Measurements from ENCODE around the gene TNK2. TPM values are rescaled to one million over a fixed set of nuclear protein-coding genes. Genes with fewer than 3 reads are reported as not detected.
"Not testable (repeated sequence)": the region's sequence is repeated elsewhere in the genome, so short reads cannot be mapped to it uniquely, and the experiment has no call there.

TNK2 gene
- polyA plus RNA-seq, 1 donor = 34.1 TPM

- H3K36me3 ChIP-seq (ENCODE audit: control insufficient read depth, insufficient read depth, low read length) = peaks cover 62% of the 10 kb centered on the region
- peak; percentile 62 to 71 for DNase-seq
- H3K4me3 ChIP-seq (ENCODE audit: low read length) = no peak overlapping the region
- H3K27ac ChIP-seq (ENCODE audit: low read length) = no peak overlapping the region
- peaks cover 4% of the 10 kb centered on the region for H3K9me3 ChIP-seq (ENCODE audit: control insufficient read depth, low read depth, low read length)
- no peaks in the 10 kb centered on the region for H3K27me3 ChIP-seq (ENCODE audit: control insufficient read depth, insufficient read depth, low read length)
- H3K4me1 ChIP-seq (ENCODE audit: control insufficient read depth, insufficient read depth, low read length) = peaks cover 8% of the 10 kb centered on the region
- no CpG with 5 or more reads among the region's 28 CpGs for WGBS (ENCODE audit: insufficient coverage, low lambda C conversion rate)
Observed at GRCh38 chr3:195876297-195877064, 31.9 kb downstream of the TNK2 start.

- Histone ChIP-seq H3K27ac (ENCODE audit: low read length) (no peak overlapping the region), H3K27me3 (ENCODE audit: control insufficient read depth, insufficient read depth, low read length) (no peaks in the 10 kb centered on the region), H3K36me3 (ENCODE audit: control insufficient read depth, insufficient read depth, low read length) (peaks cover 69% of the 10 kb centered on the region), H3K4me1 (ENCODE audit: control insufficient read depth, insufficient read depth, low read length) (peaks cover 8% of the 10 kb centered on the region), H3K9me3 (ENCODE audit: control insufficient read depth, low read depth, low read length) (peaks cover 4% of the 10 kb centered on the region), H3K4me3 (ENCODE audit: low read length) (no peak overlapping the region)
- WGBS (ENCODE audit: insufficient coverage, low lambda C conversion rate) = no CpG with 5 or more reads among the region's 35 CpGs
- DNase-seq = no peak
Observed at GRCh38 chr3:195875482-195876236, 32.7 kb downstream of the TNK2 start.

GRCh38 chr3:195873971-195874370, 34.4 kb downstream of the TNK2 start:
- DNase-seq = no peak
- Histone ChIP-seq H3K27ac (ENCODE audit: low read length) (no peak overlapping the region), H3K36me3 (ENCODE audit: control insufficient read depth, insufficient read depth, low read length) (peaks cover 68% of the 10 kb centered on the region), H3K9me3 (ENCODE audit: control insufficient read depth, low read depth, low read length) (peaks cover 4% of the 10 kb centered on the region), H3K4me1 (ENCODE audit: control insufficient read depth, insufficient read depth, low read length) (peaks cover 8% of the 10 kb centered on the region), H3K27me3 (ENCODE audit: control insufficient read depth, insufficient read depth, low read length) (no peaks in the 10 kb centered on the region), H3K4me3 (ENCODE audit: low read length) (no peak overlapping the region)
- WGBS (ENCODE audit: insufficient coverage, low lambda C conversion rate) = no CpG with 5 or more reads among the region's 26 CpGs

GRCh38 chr3:195873281-195873887, 35.0 kb downstream of the TNK2 start:
- Histone ChIP-seq H3K4me3 (ENCODE audit: low read length) (no peak overlapping the region), H3K9me3 (ENCODE audit: control insufficient read depth, low read depth, low read length) (peaks cover 4% of the 10 kb centered on the region), H3K27me3 (ENCODE audit: control insufficient read depth, insufficient read depth, low read length) (no peaks in the 10 kb centered on the region), H3K36me3 (ENCODE audit: control insufficient read depth, insufficient read depth, low read length) (peaks cover 62% of the 10 kb centered on the region), H3K4me1 (ENCODE audit: control insufficient read depth, insufficient read depth, low read length) (peaks cover 8% of the 10 kb centered on the region), H3K27ac (ENCODE audit: low read length) (no peak overlapping the region)
- no CpG with 5 or more reads among the region's 38 CpGs for WGBS (ENCODE audit: insufficient coverage, low lambda C conversion rate)
- DNase-seq = no peak

GRCh38 chr3:195872800-195873199, 35.6 kb downstream of the TNK2 start:
- no CpG with 5 or more reads among the region's 16 CpGs for WGBS (ENCODE audit: insufficient coverage, low lambda C conversion rate)
- Histone ChIP-seq H3K4me3 (ENCODE audit: low read length) (no peak overlapping the region), H3K36me3 (ENCODE audit: control insufficient read depth, insufficient read depth, low read length) (peaks cover 60% of the 10 kb centered on the region)

GRCh38 chr3:195872097-195872496, 36.3 kb downstream of the TNK2 start:
- Histone ChIP-seq H3K27me3 (ENCODE audit: control insufficient read depth, insufficient read depth, low read length) (no peaks in the 10 kb centered on the region), H3K4me3 (ENCODE audit: low read length) (no peak overlapping the region), H3K36me3 (ENCODE audit: control insufficient read depth, insufficient read depth, low read length) (peaks cover 57% of the 10 kb centered on the region), H3K9me3 (ENCODE audit: control insufficient read depth, low read depth, low read length) (peaks cover 4% of the 10 kb centered on the region), H3K4me1 (ENCODE audit: control insufficient read depth, insufficient read depth, low read length) (peaks cover 8% of the 10 kb centered on the region), H3K27ac (ENCODE audit: low read length) (no peak overlapping the region)
- no peak for DNase-seq
- no CpG with 5 or more reads among the region's 28 CpGs for WGBS (ENCODE audit: insufficient coverage, low lambda C conversion rate)

More at GRCh38 chr3:195872800-195873199, 35.6 kb downstream of the TNK2 start:
- Histone ChIP-seq H3K27me3 (ENCODE audit: control insufficient read depth, insufficient read depth, low read length) (no peaks in the 10 kb centered on the region), H3K4me1 (ENCODE audit: control insufficient read depth, insufficient read depth, low read length) (peaks cover 8% of the 10 kb centered on the region), H3K9me3 (ENCODE audit: control insufficient read depth, low read depth, low read length) (peaks cover 4% of the 10 kb centered on the region), H3K27ac (ENCODE audit: low read length) (no peak overlapping the region)
- DNase-seq = no peak

- H3K27me3 ChIP-seq (ENCODE audit: control insufficient read depth, insufficient read depth, low read length); H3K27ac ChIP-seq (ENCODE audit: low read length); H3K9me3 ChIP-seq (ENCODE audit: control insufficient read depth, low read depth, low read length); DNase-seq; H3K4me1 ChIP-seq (ENCODE audit: control insufficient read depth, insufficient read depth, low read length); H3K4me3 ChIP-seq (ENCODE audit: low read length): not testable (repeated sequence)
- WGBS (ENCODE audit: insufficient coverage, low lambda C conversion rate) = no CpG with 5 or more reads among the region's 3 CpGs
- peaks cover 55% of the 10 kb centered on the region for H3K36me3 ChIP-seq (ENCODE audit: control insufficient read depth, insufficient read depth, low read length)
Observed at GRCh38 chr3:195871686-195872085, 36.7 kb downstream of the TNK2 start.

- Histone ChIP-seq H3K27ac (ENCODE audit: low read length) (no peak overlapping the region), H3K9me3 (ENCODE audit: control insufficient read depth, low read depth, low read length) (no peaks in the 10 kb centered on the region), H3K27me3 (ENCODE audit: control insufficient read depth, insufficient read depth, low read length) (no peaks in the 10 kb centered on the region), H3K36me3 (ENCODE audit: control insufficient read depth, insufficient read depth, low read length) (peaks cover 53% of the 10 kb centered on the region), H3K4me3 (ENCODE audit: low read length) (no peak overlapping the region), H3K4me1 (ENCODE audit: control insufficient read depth, insufficient read depth, low read length) (no peaks in the 10 kb centered on the region)
- WGBS (ENCODE audit: insufficient coverage, low lambda C conversion rate) = no CpG with 5 or more reads among the region's 12 CpGs
- no peak for DNase-seq
Observed at GRCh38 chr3:195870937-195871336, 37.4 kb downstream of the TNK2 start.

- Histone ChIP-seq H3K4me3 (ENCODE audit: low read length) (no peak overlapping the region), H3K27ac (ENCODE audit: low read length) (no peak overlapping the region), H3K36me3 (ENCODE audit: control insufficient read depth, insufficient read depth, low read length) (peaks cover 51% of the 10 kb centered on the region), H3K27me3 (ENCODE audit: control insufficient read depth, insufficient read depth, low read length) (no peaks in the 10 kb centered on the region), H3K4me1 (ENCODE audit: control insufficient read depth, insufficient read depth, low read length) (no peaks in the 10 kb centered on the region), H3K9me3 (ENCODE audit: control insufficient read depth, low read depth, low read length) (no peaks in the 10 kb centered on the region)
- no CpG with 5 or more reads among the region's 7 CpGs for WGBS (ENCODE audit: insufficient coverage, low lambda C conversion rate)
- DNase-seq = no peak
Observed at GRCh38 chr3:195870442-195870841, 37.9 kb downstream of the TNK2 start.

- Histone ChIP-seq H3K9me3 (ENCODE audit: control insufficient read depth, low read depth, low read length) (no peaks in the 10 kb centered on the region), H3K36me3 (ENCODE audit: control insufficient read depth, insufficient read depth, low read length) (peaks cover 51% of the 10 kb centered on the region), H3K27ac (ENCODE audit: low read length) (no peak overlapping the region), H3K27me3 (ENCODE audit: control insufficient read depth, insufficient read depth, low read length) (no peaks in the 10 kb centered on the region), H3K4me1 (ENCODE audit: control insufficient read depth, insufficient read depth, low read length) (no peaks in the 10 kb centered on the region), H3K4me3 (ENCODE audit: low read length) (no peak overlapping the region)
- WGBS (ENCODE audit: insufficient coverage, low lambda C conversion rate) = 87% methylated on average over 6 of the region's 31 CpGs
- DNase-seq = no peak
Observed at GRCh38 chr3:195869413-195870001, 38.8 kb downstream of the TNK2 start.

All from large intestine (tissue), 3 donors.